Measurements from ENCODE around the gene F10. TPM values are rescaled to one million over a fixed set of nuclear protein-coding genes. Genes with fewer than 3 reads are reported as not detected.

F10 gene
- total and polyA plus RNA-seq, 4 donors: 85.3 to 199 (median 117) TPM

- DNase-seq (ENCODE audit: low spot score): no peak
- no peak overlapping the region for H3K4me3 ChIP-seq (ENCODE audit: low read depth in 1 of 3, low read length in 3 of 3)
- no peaks in the 10 kb centered on the region for H3K27me3 ChIP-seq (ENCODE audit: control insufficient read depth in 4 of 4, insufficient read depth in 4 of 4, low read length in 3 of 4)
- H3K27ac ChIP-seq (ENCODE audit: low read depth in 1 of 2, low read length in 2 of 2): no peak overlapping the region
- no peak overlapping the region for H3K9ac ChIP-seq (ENCODE audit: low read depth in 1 of 2, low read length in 2 of 2)
- H3K36me3 ChIP-seq (ENCODE audit: control insufficient read depth in 4 of 4, insufficient read depth in 3 of 4, low read depth in 1 of 4, low read length in 3 of 4): peaks cover 0 to 33% (median 5%) of the 10 kb centered on the region in 4 donors
- TF ChIP-seq NR2F2 (IDR thresholded peaks at IDR 0.05) (no peak), SP1 (IDR thresholded peaks at IDR 0.05) (no peak), ZBTB33 (IDR thresholded peaks at IDR 0.05) (no peak), FOXA1 (IDR thresholded peaks at IDR 0.05) (no peak), YY1 (IDR thresholded peaks at IDR 0.05) (no peak), GABPA (IDR thresholded peaks at IDR 0.05 in 1 of 2, conservative IDR thresholded peaks at IDR 0.05 in 1 of 2) (no peak), REST (IDR thresholded peaks at IDR 0.05) (no peak), TAF1 (conservative IDR thresholded peaks at IDR 0.05) (no peak), RAD21 (IDR thresholded peaks at IDR 0.05) (no peak), EGR1 (IDR thresholded peaks at IDR 0.05; ENCODE audit: low read depth in 2 of 2) (no peak), JUND (IDR thresholded peaks at IDR 0.05) (no peak), ATF3 (IDR thresholded peaks at IDR 0.05) (no peak), FOXA2 (IDR thresholded peaks at IDR 0.05) (no peak), HNF4A (conservative IDR thresholded peaks at IDR 0.05) (no peak), HNF4G (IDR thresholded peaks at IDR 0.05) (no peak), RXRA (IDR thresholded peaks at IDR 0.05) (no peak), MAX (IDR thresholded peaks at IDR 0.05) (no peak), CTCF (IDR thresholded peaks at IDR 0.05; ENCODE audit: low read depth, low read length, missing input control) (no peak)
- H3K4me1 ChIP-seq (ENCODE audit: control insufficient read depth in 4 of 4, insufficient read depth in 4 of 4, low read length in 3 of 4): no peaks in the 10 kb centered on the region
- no peaks in the 10 kb centered on the region for H3K9me3 ChIP-seq (ENCODE audit: control insufficient read depth in 4 of 4, low read length in 3 of 4)
- WGBS: 90% methylated on average over 36 of the region's 36 CpGs
Measured at GRCh38 chr13:113089693-113090414, 32.7 kb upstream of the F10 start.
